ENCODE data around the gene FUBP1. TPM values are rescaled to one million over a fixed set of nuclear protein-coding genes. Genes with fewer than 3 reads are reported as not detected.

Gene FUBP1
- total and polyA plus RNA-seq, 12 donors = 27.8 to 77.6 (median 68.6) TPM

- Histone ChIP-seq H3K27me3 (no peaks in the 10 kb centered on the region), H3K36me3 (peaks cover 0 to 99% (median 40%) of the 10 kb centered on the region in 9 donors), H3K4me1 (no peaks in the 10 kb centered on the region), H3K9me3 (peaks cover 0 to 9% (median 0%) of the 10 kb centered on the region in 11 donors), H3K4me3 (no peak overlapping the region), H3K27ac (no peak overlapping the region)
- no peak for ATAC-seq
- 93 to 99% methylated on average over 4 of the region's 4 CpGs for WGBS, 2 donors
- no peak for DNase-seq
- TF ChIP-seq CTCF (IDR thresholded peaks at IDR 0.05) = no peak
- intact Hi-C loops (cut with DNase I) = no loop called here
These were observed 37.8 kb downstream of the FUBP1 start for GRCh38 chr1:77940921-77941570.

- no peak for ATAC-seq
- intact Hi-C loops (cut with DNase I) = no loop called here
- peaks cover 0 to 100% (median 46%) of the 10 kb centered on the region in 9 donors for H3K36me3 ChIP-seq
These were observed 40.2 kb downstream of the FUBP1 start for GRCh38 chr1:77938651-77939050.

DNA sequence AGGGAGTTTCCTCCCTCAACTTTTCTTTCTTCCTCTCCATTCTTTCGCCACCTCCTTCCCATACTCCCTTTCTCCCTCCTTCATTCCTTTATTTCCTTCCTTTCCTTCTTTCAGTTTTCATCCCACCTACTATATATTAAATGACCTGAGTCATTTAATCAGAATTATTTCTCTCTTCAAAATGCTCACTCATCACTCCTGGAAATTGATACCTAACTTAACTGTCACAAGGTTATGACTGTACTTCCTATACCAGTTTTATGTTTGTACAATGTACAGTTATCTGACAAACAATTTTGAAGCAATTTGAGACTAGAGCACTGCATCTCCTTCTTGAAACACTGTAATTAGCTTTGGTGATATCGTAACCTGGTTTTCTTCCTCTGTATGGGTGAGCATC is 49.1 kb downstream of the FUBP1 start:
- DNase-seq = no peak
- Histone ChIP-seq H3K36me3 (peaks cover 0 to 95% (median 41%) of the 10 kb centered on the region in 9 donors), H3K27ac (no peak overlapping the region), H3K9me3 (no peaks in the 10 kb centered on the region), H3K4me3 (no peak overlapping the region), H3K4me1 (peaks cover 0 to 24% (median 0%) of the 10 kb centered on the region in 9 donors), H3K27me3 (no peaks in the 10 kb centered on the region)
- ATAC-seq = no peak
- 96 to 97% methylated on average over 2 of the region's 2 CpGs for WGBS, 2 donors
- intact Hi-C loops (cut with DNase I) = no loop called here
- no peak for TF ChIP-seq CTCF (IDR thresholded peaks at IDR 0.05)

More at GRCh38 chr1:77938651-77939050, 40.2 kb downstream of the FUBP1 start:
- peaks cover 0 to 9% (median 0%) of the 10 kb centered on the region in 11 donors for H3K9me3 ChIP-seq
- no peak overlapping the region for H3K27ac ChIP-seq
- H3K27me3 ChIP-seq = no peaks in the 10 kb centered on the region
- no peak for TF ChIP-seq CTCF (IDR thresholded peaks at IDR 0.05)
- no peak for DNase-seq
- peaks cover 0 to 3% (median 0%) of the 10 kb centered on the region in 9 donors for H3K4me1 ChIP-seq
- H3K4me3 ChIP-seq = no peak overlapping the region

- ATAC-seq (peak in 2 of 8 donors; percentile 25 to 33), DNase-seq (no peak)
- Histone ChIP-seq H3K27ac (peak overlapping the region in 2 of 10 donors; percentile 27 to 29), H3K27me3 (no peaks in the 10 kb centered on the region), H3K36me3 (peaks cover 0 to 95% (median 42%) of the 10 kb centered on the region in 9 donors), H3K4me3 (no peak overlapping the region), H3K9me3 (no peaks in the 10 kb centered on the region), H3K4me1 (peaks cover 0 to 24% (median 0%) of the 10 kb centered on the region in 9 donors)
- intact Hi-C loops (cut with DNase I) = no loop called here
- WGBS, 2 donors = 93% methylated on average over 4 of the region's 4 CpGs
- no peak for TF ChIP-seq CTCF (IDR thresholded peaks at IDR 0.05)
These were observed 51.5 kb downstream of the FUBP1 start for GRCh38 chr1:77927414-77927813.
